H9 (cell line): Measurements from ENCODE around the gene CNKSR1. TPM values are rescaled to one million over a fixed set of nuclear protein-coding genes. Genes with fewer than 3 reads are reported as not detected.

ENCODE experiments used
- DNase-seq: peaks from one replicate; pipeline ENCODE4 v3.0.0-alpha.2; 2017
- H2AFZ ChIP-seq: one replicate; pipeline ENCODE4 v1.6.1; 2013; ENCODE audit warnings: mild to moderate bottlenecking, low read length, control low read depth, moderate library complexity
- H2AK5ac ChIP-seq: 2 replicates; pipeline ENCODE4 v1.6.1; 2013; ENCODE audit warnings: low read length, control low read depth, mixed read lengths; ENCODE audit not compliant: insufficient read length
- H2BK120ac ChIP-seq: one replicate; pipeline ENCODE4 v1.6.1; 2013; ENCODE audit warnings: low read depth, mild to moderate bottlenecking, low read length, control low read depth, inconsistent platforms; ENCODE audit not compliant: poor library complexity, severe bottlenecking
- H2BK12ac ChIP-seq: 2 replicates; pipeline ENCODE4 v1.6.1; 2013; ENCODE audit warnings: low read length, control low read depth, mixed read lengths, low read depth; ENCODE audit not compliant: insufficient read length
- H2BK15ac ChIP-seq: 2 replicates; pipeline ENCODE4 v1.6.1; 2013; ENCODE audit warnings: low read depth, low read length, control low read depth
- H2BK20ac ChIP-seq: one replicate; pipeline ENCODE4 v1.6.1; 2013; ENCODE audit warnings: low read depth, mild to moderate bottlenecking, low read length, control low read depth, inconsistent platforms; ENCODE audit not compliant: poor library complexity, severe bottlenecking
- H2BK5ac ChIP-seq: 2 replicates; pipeline ENCODE4 v1.6.1; 2013; ENCODE audit warnings: low read length, control low read depth, mixed read lengths; ENCODE audit not compliant: insufficient read length
- H3K14ac ChIP-seq: 2 replicates; pipeline ENCODE4 v1.6.1; 2013; ENCODE audit warnings: low read length, control low read depth; ENCODE audit not compliant: insufficient read depth
- H3K18ac ChIP-seq: 2 replicates; pipeline ENCODE4 v1.6.1; 2013; ENCODE audit warnings: low read depth, mild to moderate bottlenecking, mixed read lengths, low read length, control low read depth; ENCODE audit not compliant: insufficient read length
- H3K23ac ChIP-seq: 2 replicates; pipeline ENCODE4 v1.6.1; 2013; ENCODE audit warnings: low read length, control low read depth, mixed read lengths, low read depth; ENCODE audit not compliant: insufficient read length
- H3K23me2 ChIP-seq: 2 replicates; pipeline ENCODE4 v1.6.1; 2013; ENCODE audit warnings: low read depth, mild to moderate bottlenecking, mixed read lengths, low read length, control low read depth; ENCODE audit not compliant: insufficient read length, poor library complexity, severe bottlenecking
- H3K27ac ChIP-seq: 2 replicates; pipeline ENCODE4 v1.5.1; 2013; ENCODE audit warnings: low read length, control low read depth, mixed read lengths, low read depth; ENCODE audit not compliant: insufficient read length
- H3K27me3 ChIP-seq: 2 replicates; pipeline ENCODE4 v1.6.1; 2013; ENCODE audit warnings: low read length, control low read depth, inconsistent platforms; ENCODE audit not compliant: insufficient read depth
- H3K4ac ChIP-seq: 2 replicates; pipeline ENCODE4 v1.6.1; 2013; ENCODE audit warnings: low read depth, mild to moderate bottlenecking, control low read depth, inconsistent platforms, low read length, moderate library complexity
- H3K4me1 ChIP-seq: 2 replicates; pipeline ENCODE4 v1.6.1; 2013; ENCODE audit warnings: low read length, control low read depth, inconsistent platforms; ENCODE audit not compliant: insufficient read depth
- H3K4me2 ChIP-seq: 2 replicates; pipeline ENCODE4 v1.6.1; 2013; ENCODE audit warnings: low read length, control low read depth, mixed read lengths; ENCODE audit not compliant: insufficient read length, insufficient read depth
- H3K56ac ChIP-seq: 2 replicates; pipeline ENCODE4 v1.6.1; 2013; ENCODE audit warnings: low read depth, mild to moderate bottlenecking, mixed read lengths, low read length, control low read depth; ENCODE audit not compliant: insufficient read length
- H3K79me1 ChIP-seq: 2 replicates; pipeline ENCODE4 v1.6.1; 2013; ENCODE audit warnings: low read depth, mild to moderate bottlenecking, moderate library complexity, low read length, control low read depth, inconsistent platforms; ENCODE audit not compliant: insufficient read depth, poor library complexity, severe bottlenecking
- H3K79me2 ChIP-seq: 2 replicates; pipeline ENCODE4 v1.6.1; 2013; ENCODE audit warnings: low read length, control low read depth, inconsistent platforms; ENCODE audit not compliant: insufficient read depth
- H3K9ac ChIP-seq: 2 replicates; pipeline ENCODE4 v1.6.1; 2013; ENCODE audit warnings: low read length, control low read depth, mixed read lengths; ENCODE audit not compliant: insufficient read length; ENCODE audit errors: extremely low read depth
- H3K9me3 ChIP-seq: one replicate; pipeline ENCODE4 v1.6.1; 2013; ENCODE audit warnings: low read depth, low read length, inconsistent platforms; ENCODE audit not compliant: control insufficient read depth
- H3T11ph ChIP-seq: one replicate; pipeline ENCODE4 v1.6.1; 2013; ENCODE audit warnings: mild to moderate bottlenecking, low read length, control low read depth, inconsistent platforms
- H4K20me1 ChIP-seq: one replicate; pipeline ENCODE4 v1.6.1; 2013; ENCODE audit not compliant: control insufficient read depth, insufficient read length, insufficient read depth
- H4K5ac ChIP-seq: 2 replicates; pipeline ENCODE4 v1.6.1; 2013; ENCODE audit warnings: low read depth, mild to moderate bottlenecking, mixed read lengths, low read length, control low read depth; ENCODE audit not compliant: insufficient read length
- H4K8ac ChIP-seq: replicated peaks from 2 replicates; pipeline ENCODE4 v1.6.1; 2013; ENCODE audit warnings: low read length, control low read depth, mixed read lengths, low read depth; ENCODE audit not compliant: insufficient read length
- H4K91ac ChIP-seq: 2 replicates; pipeline ENCODE4 v1.6.1; 2013; ENCODE audit warnings: low read depth, mild to moderate bottlenecking, moderate library complexity, mixed read lengths, low read length, control low read depth; ENCODE audit not compliant: insufficient read length
- H3K27ac Mint-ChIP-seq, 3 experiments: 2 replicates in 2 of 3; 3 replicates in 1 of 3; pipeline ENCODE4 v1.8.0; 2020 to 2021; ENCODE audit warnings: mixed read lengths in 3 of 3, mild to moderate bottlenecking in 1 of 3, moderate library complexity in 1 of 3
- H3K27me3 Mint-ChIP-seq: 2 replicates; pipeline ENCODE4 v1.8.0; 2021; ENCODE audit warnings: low read depth, mild to moderate bottlenecking, moderate library complexity, mixed read lengths
- H3K36me3 Mint-ChIP-seq, 3 experiments: 2 replicates in 2 of 3; 3 replicates in 1 of 3; pipeline ENCODE4 v1.8.0; 2020 to 2021; ENCODE audit warnings: low read depth in 3 of 3, mixed read lengths in 3 of 3; ENCODE audit not compliant: insufficient read depth in 1 of 3
- H3K4me1 Mint-ChIP-seq, 2 experiments: 2 replicates each; pipeline ENCODE4 v1.8.0; 2020; ENCODE audit warnings: mixed read lengths in 2 of 2
- H3K4me3 Mint-ChIP-seq, 2 experiments: 2 replicates in 1 of 2; 3 replicates in 1 of 2; pipeline ENCODE4 v1.8.0; 2020 to 2021; ENCODE audit warnings: mild to moderate bottlenecking in 2 of 2, mixed read lengths in 2 of 2, moderate library complexity in 1 of 2
- H3K9me3 Mint-ChIP-seq, 2 experiments: 2 replicates in 1 of 2; 3 replicates in 1 of 2; pipeline ENCODE4 v1.8.0; 2020; ENCODE audit warnings: mild to moderate bottlenecking in 2 of 2, mixed read lengths in 2 of 2, moderate library complexity in 1 of 2
- WGBS: extraction: QIAGEN DNeasy Blood & Tissue Kit; methylation state at CpG from one replicate; pipeline ENCODE4 v1.1.7; 2013; ENCODE audit warnings: missing lambda C conversion rate, low lambda C conversion rate, mixed read lengths; ENCODE audit not compliant: insufficient read length; ENCODE audit errors: extremely low coverage; 5-methylcytosine and 5-hydroxymethylcytosine counted together
- total RNA-seq: library from RNA; stranded (reverse); gene quantifications from 2 replicates; pipeline ENCODE4 v1.2.1, GENCODE V29; 2021
- TF ChIP-seq, protein P1 (sequence below): fragments of 200-600 bp; sonication (generic); conservative IDR thresholded peaks from 3 replicates; pipeline ENCODE4 v1.8.0; 2021; ENCODE audit warnings: antibody characterized with exemption, mild to moderate bottlenecking

Gene CNKSR1
- total RNA-seq, 1 experiment from 2014 or later, result 26.3 TPM

DNA sequence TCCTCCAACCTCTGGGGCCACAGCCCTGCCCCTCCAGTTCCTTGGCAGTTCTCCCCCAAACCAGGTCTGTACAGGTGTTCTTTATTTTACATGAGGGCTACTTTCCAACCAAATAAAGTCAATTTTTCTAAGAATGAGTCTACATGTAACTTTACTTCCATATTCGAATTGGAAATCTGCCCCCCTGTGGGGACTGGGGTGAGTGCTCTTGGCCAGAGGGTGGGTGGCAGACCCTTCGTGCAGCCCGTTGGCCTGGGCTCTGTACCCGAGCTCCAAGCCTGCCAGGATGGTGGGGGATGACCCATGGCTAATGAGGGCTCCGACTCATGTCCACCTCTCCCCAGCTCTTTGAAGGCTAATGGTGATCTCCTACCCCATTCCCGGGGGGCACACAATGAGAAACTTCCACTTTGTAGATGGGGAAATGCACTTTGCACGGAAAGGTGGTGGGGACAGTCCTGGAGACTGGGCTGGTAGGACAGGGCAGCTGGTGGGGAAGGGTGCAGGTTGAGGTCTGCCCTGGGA, 12.5 kb downstream of the CNKSR1 start:
- no peak for DNase-seq
- Mint-ChIP-seq H3K36me3 (peaks cover 5 to 28% (median 11%) of the 10 kb centered on the region in 3 experiments; a peak in 5 of 7 replicates), H3K9me3 (no peaks in the 10 kb centered on the region), H3K27me3 (peaks cover 2% of the 10 kb centered on the region; the same call in 1 of the 2 replicates), H3K4me1 (peaks cover 13 to 19% of the 10 kb centered on the region in 2 experiments), H3K4me3 (no peak overlapping the region), H3K27ac (peak overlapping the region in 2 of 3 experiments; percentile 92 to 93; a peak in 4 of 7 replicates)
- Histone ChIP-seq H3T11ph (no peak overlapping the region), H3K4me1 (no peaks in the 10 kb centered on the region), H2BK15ac (no peak overlapping the region), H3K23me2 (no peaks in the 10 kb centered on the region), H3K9ac (no peak overlapping the region), H3K4ac (no peak overlapping the region), H2AK5ac (no peak overlapping the region), H4K20me1 (no peaks in the 10 kb centered on the region), H2BK20ac (no peak overlapping the region), H4K8ac (no peak overlapping the region), H3K14ac (no peak overlapping the region), H3K23ac (no peak overlapping the region), H3K79me2 (no peaks in the 10 kb centered on the region), H3K79me1 (no peaks in the 10 kb centered on the region), H3K18ac (no peak overlapping the region), H4K5ac (no peak overlapping the region), H4K91ac (no peak overlapping the region), H3K56ac (no peak overlapping the region), H2BK120ac (no peak overlapping the region), H3K27me3 (no peaks in the 10 kb centered on the region), H3K27ac (no peak overlapping the region), H2BK12ac (no peak overlapping the region), H2AFZ (no peak overlapping the region), H3K4me2 (no peak overlapping the region), H2BK5ac (no peak overlapping the region), H3K9me3 (no peaks in the 10 kb centered on the region)
- TF ChIP-seq, protein P1, sequence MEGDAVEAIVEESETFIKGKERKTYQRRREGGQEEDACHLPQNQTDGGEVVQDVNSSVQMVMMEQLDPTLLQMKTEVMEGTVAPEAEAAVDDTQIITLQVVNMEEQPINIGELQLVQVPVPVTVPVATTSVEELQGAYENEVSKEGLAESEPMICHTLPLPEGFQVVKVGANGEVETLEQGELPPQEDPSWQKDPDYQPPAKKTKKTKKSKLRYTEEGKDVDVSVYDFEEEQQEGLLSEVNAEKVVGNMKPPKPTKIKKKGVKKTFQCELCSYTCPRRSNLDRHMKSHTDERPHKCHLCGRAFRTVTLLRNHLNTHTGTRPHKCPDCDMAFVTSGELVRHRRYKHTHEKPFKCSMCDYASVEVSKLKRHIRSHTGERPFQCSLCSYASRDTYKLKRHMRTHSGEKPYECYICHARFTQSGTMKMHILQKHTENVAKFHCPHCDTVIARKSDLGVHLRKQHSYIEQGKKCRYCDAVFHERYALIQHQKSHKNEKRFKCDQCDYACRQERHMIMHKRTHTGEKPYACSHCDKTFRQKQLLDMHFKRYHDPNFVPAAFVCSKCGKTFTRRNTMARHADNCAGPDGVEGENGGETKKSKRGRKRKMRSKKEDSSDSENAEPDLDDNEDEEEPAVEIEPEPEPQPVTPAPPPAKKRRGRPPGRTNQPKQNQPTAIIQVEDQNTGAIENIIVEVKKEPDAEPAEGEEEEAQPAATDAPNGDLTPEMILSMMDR, result no peak
- WGBS, result no CpG with 5 or more reads among the region's 7 CpGs
